ENCODE results near the gene SUSD6. TPM values are rescaled to one million over a fixed set of nuclear protein-coding genes. Genes with fewer than 3 reads are reported as not detected.

SUSD6 gene
- total RNA-seq, 1 experiment from 2014 or later: 32.1 TPM

GRCh38 chr14:69753860-69754259, 142.5 kb downstream of the SUSD6 start:
- no peaks in the 10 kb centered on the region for H3K9me3 Mint-ChIP-seq (ENCODE audit: unreplicated experiment)
- H3K4me3 Mint-ChIP-seq (ENCODE audit: unreplicated experiment): no peak overlapping the region
- no peak for DNase-seq (ENCODE audit: unreplicated experiment)
- no peak overlapping the region for H3K27ac Mint-ChIP-seq (ENCODE audit: low read depth, unreplicated experiment)
- ChIA-PET CTCF (interaction anchor here (0.6 kb wide), 1 partner anchor 459 kb away, joined by 3 read pairs; no protein-coding TSS in a partner anchor), POLR2A (no interaction called here)
- H3K4me1 Mint-ChIP-seq (ENCODE audit: insufficient read depth, unreplicated experiment): no peaks in the 10 kb centered on the region
- no peaks in the 10 kb centered on the region for H3K27me3 Mint-ChIP-seq (ENCODE audit: insufficient read depth, unreplicated experiment)
- TF ChIP-seq CTCF (IDR thresholded peaks at IDR 0.05; ENCODE audit: unreplicated experiment): no peak
- BruUV-seq (replicated peaks): no TSS peak
- no peaks in the 10 kb centered on the region for H3K36me3 Mint-ChIP-seq (ENCODE audit: insufficient read depth, unreplicated experiment)
- intact Hi-C loops (cut with micrococcal nuclease): no loop called here

DNA sequence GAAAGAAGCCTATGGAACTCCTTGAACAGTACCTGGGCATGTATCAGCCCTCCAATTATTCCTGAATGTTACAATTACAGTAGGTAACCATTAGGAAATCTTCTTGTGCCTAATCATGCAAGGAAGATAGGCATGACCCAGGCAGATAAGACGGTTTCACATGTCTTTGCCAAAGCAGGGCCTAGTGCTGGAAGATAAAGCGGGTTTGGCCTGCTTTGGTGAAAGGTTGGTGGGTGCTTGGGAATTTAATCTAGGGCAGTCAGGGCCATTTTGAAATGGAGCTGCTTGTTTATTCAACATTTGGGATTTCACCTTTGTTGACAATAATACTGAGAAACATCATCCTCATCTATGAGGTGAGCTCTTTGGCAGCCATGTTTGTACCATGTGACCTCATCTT, 143.1 kb downstream of the SUSD6 start:
- Mint-ChIP-seq H3K9me3 (ENCODE audit: unreplicated experiment) (no peaks in the 10 kb centered on the region), H3K4me1 (ENCODE audit: insufficient read depth, unreplicated experiment) (no peaks in the 10 kb centered on the region), H3K27ac (ENCODE audit: low read depth, unreplicated experiment) (no peak overlapping the region), H3K36me3 (ENCODE audit: insufficient read depth, unreplicated experiment) (no peaks in the 10 kb centered on the region), H3K4me3 (ENCODE audit: unreplicated experiment) (no peak overlapping the region), H3K27me3 (ENCODE audit: insufficient read depth, unreplicated experiment) (no peaks in the 10 kb centered on the region)
- intact Hi-C loops (cut with micrococcal nuclease): no loop called here
- CTCF ChIA-PET: no interaction called here
- no TSS peak for BruUV-seq (replicated peaks)
- POLR2A ChIA-PET: interaction anchor here (1.0 to 3.0 kb wide), 2 partner anchors 10 to 12 kb away, joined by 3 to 15 read pairs; partner anchors contain the start of gene SRSF5
- DNase-seq (ENCODE audit: unreplicated experiment): no peak
- no peak for TF ChIP-seq CTCF (IDR thresholded peaks at IDR 0.05; ENCODE audit: unreplicated experiment)

GRCh38 chr14:69755296-69755695, 143.9 kb downstream of the SUSD6 start:
- no peaks in the 10 kb centered on the region for H3K4me1 Mint-ChIP-seq (ENCODE audit: insufficient read depth, unreplicated experiment)
- DNase-seq (ENCODE audit: unreplicated experiment): no peak
- no TSS peak for BruUV-seq (replicated peaks)
- no peak overlapping the region for H3K27ac Mint-ChIP-seq (ENCODE audit: low read depth, unreplicated experiment)
- TF ChIP-seq CTCF (IDR thresholded peaks at IDR 0.05; ENCODE audit: unreplicated experiment): no peak
- H3K4me3 Mint-ChIP-seq (ENCODE audit: unreplicated experiment): no peak overlapping the region
- intact Hi-C loops (cut with micrococcal nuclease): no loop called here
- H3K36me3 Mint-ChIP-seq (ENCODE audit: insufficient read depth, unreplicated experiment): no peaks in the 10 kb centered on the region
- CTCF ChIA-PET: no interaction called here
- POLR2A ChIA-PET: interaction anchor here (1.4 to 3.0 kb wide), 2 partner anchors 11 to 12 kb away, joined by 3 to 15 read pairs; partner anchors contain the start of gene SRSF5
- H3K9me3 Mint-ChIP-seq (ENCODE audit: unreplicated experiment): no peaks in the 10 kb centered on the region
- no peaks in the 10 kb centered on the region for H3K27me3 Mint-ChIP-seq (ENCODE audit: insufficient read depth, unreplicated experiment)

DNA sequence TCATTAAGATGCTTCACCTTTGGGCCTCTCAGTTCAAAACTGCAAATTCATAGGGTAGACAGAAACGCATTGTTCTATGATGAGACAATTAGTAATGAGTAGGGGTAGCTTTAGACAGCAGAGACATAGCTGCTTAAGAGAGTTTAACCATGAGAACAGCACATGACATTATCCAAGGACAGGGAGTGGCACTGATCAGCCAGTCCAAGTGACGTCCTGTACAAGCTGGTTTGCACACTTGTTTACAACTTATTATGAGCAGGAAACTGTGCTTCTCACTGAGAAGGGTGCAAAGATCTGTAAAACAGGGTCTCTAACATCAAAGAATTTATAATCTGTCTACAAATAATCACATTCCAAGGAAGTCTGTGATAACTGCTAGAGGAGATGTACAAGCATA, 144.4 kb downstream of the SUSD6 start:
- H3K4me1 Mint-ChIP-seq (ENCODE audit: insufficient read depth, unreplicated experiment): no peaks in the 10 kb centered on the region
- no peak for TF ChIP-seq CTCF (IDR thresholded peaks at IDR 0.05; ENCODE audit: unreplicated experiment)
- intact Hi-C loops (cut with micrococcal nuclease): no loop called here
- POLR2A ChIA-PET: interaction anchor here (1.4 to 3.0 kb wide), 2 partner anchors 10 to 12 kb away, joined by 3 to 15 read pairs; partner anchors contain the start of gene SRSF5
- CTCF ChIA-PET: no interaction called here
- no TSS peak for BruUV-seq (replicated peaks)
- no peak overlapping the region for H3K4me3 Mint-ChIP-seq (ENCODE audit: unreplicated experiment)
- H3K9me3 Mint-ChIP-seq (ENCODE audit: unreplicated experiment): no peaks in the 10 kb centered on the region
- H3K27ac Mint-ChIP-seq (ENCODE audit: low read depth, unreplicated experiment): no peak overlapping the region
- no peak for DNase-seq (ENCODE audit: unreplicated experiment)
- no peaks in the 10 kb centered on the region for H3K27me3 Mint-ChIP-seq (ENCODE audit: insufficient read depth, unreplicated experiment)
- H3K36me3 Mint-ChIP-seq (ENCODE audit: insufficient read depth, unreplicated experiment): no peaks in the 10 kb centered on the region
